GM18951 (cell line): ENCODE results near the gene VEGFB.

Experiments used
- POLR2A ChIP-seq: IDR thresholded peaks from 4 replicates; pipeline ENCODE4 v1.6.1; 2011; ENCODE audit warnings: mild to moderate bottlenecking; ENCODE audit not compliant: insufficient read length, insufficient read depth; ENCODE audit errors: extremely low read depth
- in situ Hi-C: fragments of 300-500 bp; cut with MboI; formaldehyde crosslinking; loops from one replicate; pipeline ENCODE4 v1.12.0; 2022; ENCODE audit warnings: low sequenced_read_pairs, mixed read lengths, inconsistent platforms; ENCODE audit not compliant: unreplicated experiment

The VEGFB gene

GRCh38 chr11:64267207-64267945, 33.0 kb downstream of the VEGFB start:
- in situ Hi-C loops: no loop called here
- TF ChIP-seq POLR2A: no peak

- in situ Hi-C loops: no loop called here
- TF ChIP-seq POLR2A: no peak
Observed at GRCh38 chr11:64268025-64268892, 33.9 kb downstream of the VEGFB start.

- TF ChIP-seq POLR2A: no peak
- in situ Hi-C loops: no loop called here
Observed at GRCh38 chr11:64268893-64269539, 34.6 kb downstream of the VEGFB start.

GRCh38 chr11:64269540-64270220, 35.3 kb downstream of the VEGFB start:
- in situ Hi-C loops: no loop called here
- peak; percentile 75 for TF ChIP-seq POLR2A

- in situ Hi-C loops: no loop called here
- TF ChIP-seq POLR2A: no peak
Observed at GRCh38 chr11:64275031-64275800, 40.8 kb downstream of the VEGFB start.

- TF ChIP-seq POLR2A: no peak
- in situ Hi-C loops: no loop called here
Observed at GRCh38 chr11:64275841-64276240, 41.5 kb downstream of the VEGFB start.

- in situ Hi-C loops: no loop called here
Observed at GRCh38 chr11:64276653-64277431, 42.5 kb downstream of the VEGFB start.

GRCh38 chr11:64278576-64279190, 44.3 kb downstream of the VEGFB start:
- in situ Hi-C loops: no loop called here
- TF ChIP-seq POLR2A: no peak

More at GRCh38 chr11:64276653-64277431, 42.5 kb downstream of the VEGFB start:
- TF ChIP-seq POLR2A: no peak

GRCh38 chr11:64281957-64282770, 47.8 kb downstream of the VEGFB start:
- TF ChIP-seq POLR2A: no peak
- in situ Hi-C loops: no loop called here

GRCh38 chr11:64283092-64283491, 48.7 kb downstream of the VEGFB start:
- in situ Hi-C loops: no loop called here
- TF ChIP-seq POLR2A: no peak
